HL-60 (cell line): Measurements from ENCODE around the gene AGXT2.

Experiments
- DNase-seq, 2 experiments: peaks; one replicate each; pipeline ENCODE4 v3.0.0-alpha.2; 2010 to 2020; ENCODE audit warnings: low read depth in 1 of 2, low spot score in 1 of 2
- H3K27ac ChIP-seq: fragments of 250-450 bp; sonication (Bioruptor Pico); replicated peaks from 2 replicates; pipeline ENCODE4 v1.5.1; 2020; ENCODE audit warnings: mild to moderate bottlenecking, moderate library complexity
- H3K27me3 ChIP-seq: fragments of 250-450 bp; sonication (Bioruptor Pico); 2 replicates; pipeline ENCODE4 v1.5.1; 2021; ENCODE audit warnings: mild to moderate bottlenecking, moderate library complexity; ENCODE audit not compliant: insufficient read depth, poor library complexity, severe bottlenecking
- H3K4me3 ChIP-seq: replicated peaks from 2 replicates; pipeline ENCODE4 v1.5.1; 2011; ENCODE audit warnings: mild to moderate bottlenecking, control low read depth, low read length; ENCODE audit not compliant: insufficient read depth
- CTCF ChIP-seq: IDR thresholded peaks from one replicate; pipeline ENCODE4 v1.5.1; 2011; ENCODE audit warnings: low read length, control low read depth, inconsistent platforms; ENCODE audit not compliant: insufficient read depth
- GABPA ChIP-seq: IDR thresholded peaks from 2 replicates; pipeline ENCODE4 v1.6.1; 2012; ENCODE audit warnings: low read depth
- POLR2AphosphoS5 ChIP-seq: IDR thresholded peaks from 2 replicates; pipeline ENCODE4 v1.6.1; 2012; ENCODE audit warnings: low read depth
- SPI1 ChIP-seq: IDR thresholded peaks from 2 replicates; pipeline ENCODE4 v1.6.1; 2012; ENCODE audit warnings: low read depth, mild to moderate bottlenecking, borderline replicate concordance
- TF ChIP-seq, protein P1 (sequence below): IDR thresholded peaks from 2 replicates; pipeline ENCODE4 v1.6.1; 2012; ENCODE audit warnings: low read depth; ENCODE audit not compliant: insufficient replicate concordance

The AGXT2 gene

DNA sequence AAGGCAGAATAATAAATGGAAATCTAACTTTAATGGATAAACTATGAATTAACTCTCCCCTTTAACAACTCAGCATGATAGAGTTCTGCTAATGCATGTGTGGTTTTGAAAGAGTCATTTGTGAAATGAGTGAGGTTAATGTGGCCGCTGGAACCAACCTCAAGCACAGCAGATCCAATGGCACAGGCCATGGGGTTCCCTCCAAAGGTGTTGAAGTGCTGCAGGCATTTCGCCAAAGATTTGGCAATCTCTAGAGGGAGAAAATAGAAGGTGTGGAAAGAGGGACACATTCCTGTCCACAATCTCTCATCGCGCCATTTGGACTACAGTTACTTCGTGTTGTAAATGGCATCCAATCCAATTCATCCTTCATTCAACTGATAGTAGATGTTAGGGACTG is 35.0 kb downstream of the AGXT2 start:
- Histone ChIP-seq H3K27me3 (no peaks in the 10 kb centered on the region), H3K27ac (no peak overlapping the region), H3K4me3 (no peak overlapping the region)
- peak in 1 of 2 experiments; percentile 42 for DNase-seq
- TF ChIP-seq, protein P1, sequence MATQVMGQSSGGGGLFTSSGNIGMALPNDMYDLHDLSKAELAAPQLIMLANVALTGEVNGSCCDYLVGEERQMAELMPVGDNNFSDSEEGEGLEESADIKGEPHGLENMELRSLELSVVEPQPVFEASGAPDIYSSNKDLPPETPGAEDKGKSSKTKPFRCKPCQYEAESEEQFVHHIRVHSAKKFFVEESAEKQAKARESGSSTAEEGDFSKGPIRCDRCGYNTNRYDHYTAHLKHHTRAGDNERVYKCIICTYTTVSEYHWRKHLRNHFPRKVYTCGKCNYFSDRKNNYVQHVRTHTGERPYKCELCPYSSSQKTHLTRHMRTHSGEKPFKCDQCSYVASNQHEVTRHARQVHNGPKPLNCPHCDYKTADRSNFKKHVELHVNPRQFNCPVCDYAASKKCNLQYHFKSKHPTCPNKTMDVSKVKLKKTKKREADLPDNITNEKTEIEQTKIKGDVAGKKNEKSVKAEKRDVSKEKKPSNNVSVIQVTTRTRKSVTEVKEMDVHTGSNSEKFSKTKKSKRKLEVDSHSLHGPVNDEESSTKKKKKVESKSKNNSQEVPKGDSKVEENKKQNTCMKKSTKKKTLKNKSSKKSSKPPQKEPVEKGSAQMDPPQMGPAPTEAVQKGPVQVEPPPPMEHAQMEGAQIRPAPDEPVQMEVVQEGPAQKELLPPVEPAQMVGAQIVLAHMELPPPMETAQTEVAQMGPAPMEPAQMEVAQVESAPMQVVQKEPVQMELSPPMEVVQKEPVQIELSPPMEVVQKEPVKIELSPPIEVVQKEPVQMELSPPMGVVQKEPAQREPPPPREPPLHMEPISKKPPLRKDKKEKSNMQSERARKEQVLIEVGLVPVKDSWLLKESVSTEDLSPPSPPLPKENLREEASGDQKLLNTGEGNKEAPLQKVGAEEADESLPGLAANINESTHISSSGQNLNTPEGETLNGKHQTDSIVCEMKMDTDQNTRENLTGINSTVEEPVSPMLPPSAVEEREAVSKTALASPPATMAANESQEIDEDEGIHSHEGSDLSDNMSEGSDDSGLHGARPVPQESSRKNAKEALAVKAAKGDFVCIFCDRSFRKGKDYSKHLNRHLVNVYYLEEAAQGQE: no peak
- TF ChIP-seq POLR2AphosphoS5 (0 out of 2 replicates have a peak, but pooled peaks have one; percentile 21), SPI1 (no peak), CTCF (no peak), GABPA (no peak)

DNA sequence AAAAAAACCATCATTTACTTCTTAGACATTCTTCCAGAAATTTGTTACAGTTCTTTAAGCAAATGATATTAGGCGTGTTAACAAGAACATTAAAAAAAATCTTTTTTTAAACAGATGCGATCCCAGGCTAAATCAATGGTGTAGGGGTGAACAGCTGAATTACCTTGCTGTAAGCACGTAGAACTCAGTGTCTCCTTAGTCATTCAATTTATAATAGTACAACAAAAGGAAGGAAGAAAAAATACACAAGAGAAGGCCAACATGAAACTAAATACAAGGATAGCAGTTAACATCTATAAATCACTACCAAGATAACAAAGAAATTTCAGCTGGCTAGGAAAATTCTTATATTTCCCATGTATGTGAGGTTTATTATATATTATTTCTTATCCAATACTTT is 35.4 kb downstream of the AGXT2 start:
- no peak for DNase-seq
- Histone ChIP-seq H3K27ac (no peak overlapping the region), H3K4me3 (no peak overlapping the region), H3K27me3 (no peaks in the 10 kb centered on the region)
- TF ChIP-seq SPI1 (no peak), POLR2AphosphoS5 (no peak), GABPA (no peak), CTCF (no peak)
- TF ChIP-seq, protein P1: no peak

GRCh38 chr5:35010676-35011075 is 37.1 kb downstream of the AGXT2 start:
- no peaks in the 10 kb centered on the region for H3K27me3 ChIP-seq
- H3K4me3 ChIP-seq: no peak overlapping the region
- no peak for TF ChIP-seq SPI1
- H3K27ac ChIP-seq: no peak overlapping the region
- DNase-seq: no peak

GRCh38 chr5:35009657-35010056 is 38.1 kb downstream of the AGXT2 start:
- H3K27me3 ChIP-seq: no peaks in the 10 kb centered on the region
- no peak for DNase-seq

More at GRCh38 chr5:35009657-35010056, 38.1 kb downstream of the AGXT2 start:
- TF ChIP-seq SPI1 (no peak), POLR2AphosphoS5 (no peak), CTCF (no peak), GABPA (no peak)
- TF ChIP-seq, protein P1: no peak
- Histone ChIP-seq H3K27ac (no peak overlapping the region), H3K4me3 (no peak overlapping the region)
